ENCODE results near the gene ADAM12.

ADAM12 gene

GRCh38 chr10:126242397-126243260, 145.6 kb downstream of the ADAM12 start:
- Histone ChIP-seq H3K79me2 (ENCODE audit: control insufficient read depth, low read length) (no peaks in the 10 kb centered on the region), H3K4me1 (ENCODE audit: control insufficient read depth, low read length) (no peaks in the 10 kb centered on the region), H3K9me2 (replicated peaks; ENCODE audit: control insufficient read depth, low read length) (no peaks in the 10 kb centered on the region), H3K36me3 (ENCODE audit: control insufficient read depth, low read length) (no peaks in the 10 kb centered on the region), H4K20me1 (ENCODE audit: control insufficient read depth, insufficient read depth, low read depth, low read length) (no peaks in the 10 kb centered on the region), H3K4me2 (ENCODE audit: low read length) (no peak overlapping the region), H3F3A (ENCODE audit: control insufficient read depth, insufficient read depth) (no peaks in the 10 kb centered on the region), H3K27me3 (ENCODE audit: control insufficient read depth, low read length) (no peaks in the 10 kb centered on the region), H3K9me3 (ENCODE audit: control insufficient read depth, insufficient read depth, low read length) (no peaks in the 10 kb centered on the region), H3K4me3 (ENCODE audit: low read length) (no peak overlapping the region), H3K27ac (ENCODE audit: low read depth, low read length) (no peak overlapping the region)
- TF ChIP-seq CTCF (IDR thresholded peaks at IDR 0.05; ENCODE audit: low read depth, low read length, poor library complexity, severe bottlenecking), result no peak
- TF ChIP-seq EZH2phosphoT487 (IDR thresholded peaks at IDR 0.05; ENCODE audit: borderline replicate concordance, low read length), result no peak

- Histone ChIP-seq H3K4me3 (ENCODE audit: low read length) (no peak overlapping the region), H3K4me2 (ENCODE audit: low read length) (no peak overlapping the region), H4K20me1 (ENCODE audit: control insufficient read depth, insufficient read depth, low read depth, low read length) (no peaks in the 10 kb centered on the region), H3K36me3 (ENCODE audit: control insufficient read depth, low read length) (no peaks in the 10 kb centered on the region), H3K79me2 (ENCODE audit: control insufficient read depth, low read length) (no peaks in the 10 kb centered on the region), H3K9me3 (ENCODE audit: control insufficient read depth, insufficient read depth, low read length) (peaks cover 4% of the 10 kb centered on the region; the same call in 1 of the 2 replicates), H3K27ac (ENCODE audit: low read depth, low read length) (no peak overlapping the region), H3K9me2 (replicated peaks; ENCODE audit: control insufficient read depth, low read length) (no peaks in the 10 kb centered on the region), H3F3A (ENCODE audit: control insufficient read depth, insufficient read depth) (no peaks in the 10 kb centered on the region), H3K4me1 (ENCODE audit: control insufficient read depth, low read length) (no peaks in the 10 kb centered on the region), H3K27me3 (ENCODE audit: control insufficient read depth, low read length) (no peaks in the 10 kb centered on the region)
- TF ChIP-seq EZH2phosphoT487 (IDR thresholded peaks at IDR 0.05; ENCODE audit: borderline replicate concordance, low read length), result no peak
- no peak for TF ChIP-seq CTCF (IDR thresholded peaks at IDR 0.05; ENCODE audit: low read depth, low read length, poor library complexity, severe bottlenecking)
These were observed 147.8 kb downstream of the ADAM12 start for GRCh38 chr10:126240483-126240882.

- no peak overlapping the region for H3K4me2 ChIP-seq (ENCODE audit: low read length)
These were observed 148.4 kb downstream of the ADAM12 start for GRCh38 chr10:126239844-126240243.

More at GRCh38 chr10:126239844-126240243, 148.4 kb downstream of the ADAM12 start:
- Histone ChIP-seq H3K4me3 (ENCODE audit: low read length) (no peak overlapping the region), H3K79me2 (ENCODE audit: control insufficient read depth, low read length) (no peaks in the 10 kb centered on the region), H3K27ac (ENCODE audit: low read depth, low read length) (no peak overlapping the region), H3F3A (ENCODE audit: control insufficient read depth, insufficient read depth) (no peaks in the 10 kb centered on the region), H3K27me3 (ENCODE audit: control insufficient read depth, low read length) (no peaks in the 10 kb centered on the region), H3K36me3 (ENCODE audit: control insufficient read depth, low read length) (no peaks in the 10 kb centered on the region), H4K20me1 (ENCODE audit: control insufficient read depth, insufficient read depth, low read depth, low read length) (no peaks in the 10 kb centered on the region), H3K9me2 (replicated peaks; ENCODE audit: control insufficient read depth, low read length) (no peaks in the 10 kb centered on the region), H3K9me3 (ENCODE audit: control insufficient read depth, insufficient read depth, low read length) (peaks cover 4% of the 10 kb centered on the region; the same call in 1 of the 2 replicates), H3K4me1 (ENCODE audit: control insufficient read depth, low read length) (no peaks in the 10 kb centered on the region)
- TF ChIP-seq CTCF (IDR thresholded peaks at IDR 0.05; ENCODE audit: low read depth, low read length, poor library complexity, severe bottlenecking) (no peak), EZH2phosphoT487 (IDR thresholded peaks at IDR 0.05; ENCODE audit: borderline replicate concordance, low read length) (no peak)

All from DOHH2 (cell line).